ENCODE measurements around the gene PAM.

Gene PAM

GRCh38 chr5:102782217-102782872 lies 27.2 kb downstream of the PAM start:
- DNase-seq: no peak

- DNase-seq: no peak
Observed at GRCh38 chr5:102787134-102787533, 32.0 kb downstream of the PAM start.

- no peak for DNase-seq
Observed at GRCh38 chr5:102788788-102789187, 33.7 kb downstream of the PAM start.

GRCh38 chr5:102789469-102789868 lies 34.4 kb downstream of the PAM start:
- no peak for DNase-seq

- DNase-seq: no peak
Observed at GRCh38 chr5:102790748-102791147, 35.6 kb downstream of the PAM start.

- no peak for DNase-seq
Observed at GRCh38 chr5:102792705-102793104, 37.6 kb downstream of the PAM start.

GRCh38 chr5:102794047-102794446 lies 38.9 kb downstream of the PAM start:
- DNase-seq: no peak

GRCh38 chr5:102794677-102795331 lies 39.7 kb downstream of the PAM start:
- DNase-seq: no peak

GRCh38 chr5:102795526-102795925 lies 40.4 kb downstream of the PAM start:
- DNase-seq: no peak

- no peak for DNase-seq
Observed at GRCh38 chr5:102796009-102796408, 40.9 kb downstream of the PAM start.

GRCh38 chr5:102796498-102796897 lies 41.4 kb downstream of the PAM start:
- no peak for DNase-seq

- no peak for DNase-seq
Observed at GRCh38 chr5:102797322-102797884, 42.3 kb downstream of the PAM start.

GRCh38 chr5:102798104-102798785 lies 43.1 kb downstream of the PAM start:
- DNase-seq: no peak

GRCh38 chr5:102799017-102799416 lies 43.9 kb downstream of the PAM start:
- no peak for DNase-seq

- no peak for DNase-seq
Observed at GRCh38 chr5:102800427-102800826, 45.3 kb downstream of the PAM start.

GRCh38 chr5:102801371-102801770 lies 46.3 kb downstream of the PAM start:
- DNase-seq: no peak

- no peak for DNase-seq
Observed at GRCh38 chr5:102802708-102803458, 47.8 kb downstream of the PAM start.

- DNase-seq: no peak
Observed at GRCh38 chr5:102807878-102808502, 52.9 kb downstream of the PAM start.

- DNase-seq: no peak
Observed at GRCh38 chr5:102809033-102809432, 53.9 kb downstream of the PAM start.

GRCh38 chr5:102811972-102812371 lies 56.9 kb downstream of the PAM start:
- no peak for DNase-seq

GRCh38 chr5:102813740-102814139 lies 58.6 kb downstream of the PAM start:
- DNase-seq: no peak

- no peak for DNase-seq
Observed at GRCh38 chr5:102815084-102815483, 60.0 kb downstream of the PAM start.

Data from activated effector memory CD4-positive, alpha-beta T cell treated with Interleukin-2 at 50 U/mL for 16 hours (primary cell).